IMR-90 (cell line): ENCODE results near the gene SHLD1. TPM values are rescaled to one million over a fixed set of nuclear protein-coding genes. Genes with fewer than 3 reads are reported as not detected.

ENCODE experiments used
- ATAC-seq: fragments of 200-7000 bp; cut with Tn5 transposase; 2 replicates; pipeline ENCODE4 v1.9.1; 2020; ENCODE audit warnings: low read depth, mild to moderate bottlenecking, moderate library complexity
- BruUV-seq: library from RNA; stranded (reverse); fragments of 400-500 nt; replicated peaks from 2 replicates; lab custom pipeline; 2021; lab: Mats Ljungman, UMichigan
- CTCF ChIA-PET: fragments of 300-600 bp; formaldehyde crosslinking; extraction: SDS; loops from one replicate; lab custom pipeline; 2021; ENCODE audit warnings: antibody characterized with exemption; lab: Yijun Ruan, JAX
- POLR2A ChIA-PET: fragments of 300-600 bp; sonication (Branson Sonifier 250); formaldehyde crosslinking; loops from one replicate; lab custom pipeline; 2022; ENCODE audit warnings: antibody characterized with exemption; ENCODE audit not compliant: unreplicated experiment; lab: Charles Lee
- DNase-seq: peaks from one replicate; pipeline ENCODE4 v3.0.0; 2013
- H2AFZ ChIP-seq: replicated peaks from 2 replicates; pipeline ENCODE3; 2013; ENCODE audit warnings: low read length, mild to moderate bottlenecking; ENCODE audit not compliant: poor library complexity
- H2AK5ac ChIP-seq: 2 replicates; pipeline ENCODE4 v1.6.1; 2013; ENCODE audit warnings: low read depth, low read length, inconsistent platforms
- H2AK9ac ChIP-seq: replicated peaks from 2 replicates; pipeline ENCODE3; 2013; ENCODE audit warnings: mild to moderate bottlenecking, low read depth, low read length, moderate library complexity; ENCODE audit not compliant: poor library complexity
- H2BK120ac ChIP-seq: 2 replicates; pipeline ENCODE4 v1.6.1; 2013; ENCODE audit warnings: low read depth, low read length, inconsistent platforms
- H2BK15ac ChIP-seq: 3 replicates; pipeline ENCODE4 v1.6.1; 2013; ENCODE audit warnings: low read depth, low read length, inconsistent platforms
- H2BK20ac ChIP-seq: 2 replicates; pipeline ENCODE4 v1.6.1; 2013; ENCODE audit warnings: low read depth, mild to moderate bottlenecking, inconsistent platforms, low read length, moderate library complexity
- H2BK5ac ChIP-seq: 2 replicates; pipeline ENCODE4 v1.6.1; 2013; ENCODE audit warnings: mild to moderate bottlenecking, low read depth, low read length, inconsistent platforms; ENCODE audit not compliant: poor library complexity, severe bottlenecking
- H3K14ac ChIP-seq: replicated peaks from 2 replicates; pipeline ENCODE4 v1.6.1; 2013; ENCODE audit warnings: low read depth, low read length, inconsistent platforms
- H3K18ac ChIP-seq: 2 replicates; pipeline ENCODE4 v1.6.1; 2013; ENCODE audit warnings: low read depth, low read length, control low read depth
- H3K23ac ChIP-seq: 2 replicates; pipeline ENCODE4 v1.6.1; 2013; ENCODE audit warnings: low read depth, low read length, inconsistent platforms
- H3K27ac ChIP-seq: 2 replicates; pipeline ENCODE4 v1.5.1; 2013; ENCODE audit warnings: mild to moderate bottlenecking, control low read depth, low read length; ENCODE audit not compliant: insufficient read depth
- H3K27me3 ChIP-seq: 2 replicates; pipeline ENCODE4 v1.6.1; 2013; ENCODE audit warnings: low read length; ENCODE audit not compliant: control insufficient read depth, insufficient read depth
- H3K36me3 ChIP-seq: 2 replicates; pipeline ENCODE4 v1.6.1; 2013; ENCODE audit warnings: low read length, mixed read lengths; ENCODE audit not compliant: control insufficient read depth, insufficient read depth
- H3K4ac ChIP-seq: 2 replicates; pipeline ENCODE4 v1.6.1; 2013; ENCODE audit warnings: low read depth, low read length, inconsistent platforms
- H3K4me1 ChIP-seq: 2 replicates; pipeline ENCODE4 v1.6.1; 2013; ENCODE audit warnings: low read length, mixed read lengths; ENCODE audit not compliant: control insufficient read depth, insufficient read depth
- H3K4me2 ChIP-seq: 2 replicates; pipeline ENCODE4 v1.6.1; 2013; ENCODE audit warnings: low read depth, mild to moderate bottlenecking, control low read depth, low read length, moderate library complexity
- H3K4me3 ChIP-seq: 2 replicates; pipeline ENCODE4 v1.5.1; 2013; ENCODE audit warnings: low read depth, mild to moderate bottlenecking, control low read depth, low read length, moderate library complexity; ENCODE audit not compliant: insufficient read depth
- H3K56ac ChIP-seq: 2 replicates; pipeline ENCODE4 v1.6.1; 2013; ENCODE audit warnings: low read length, inconsistent platforms; ENCODE audit not compliant: insufficient read depth; ENCODE audit errors: extremely low read depth
- H3K79me1 ChIP-seq, 2 experiments: 2 replicates each; pipeline ENCODE4 v1.6.1; 2013; ENCODE audit warnings: low read length in 2 of 2, inconsistent platforms in 1 of 2, low read depth in 1 of 2
- H3K9ac ChIP-seq: 2 replicates; pipeline ENCODE4 v1.6.1; 2013; ENCODE audit warnings: low read depth, low read length, control low read depth
- H3K9me1 ChIP-seq: 2 replicates; pipeline ENCODE4 v1.6.1; 2013; ENCODE audit warnings: low read length, inconsistent platforms; ENCODE audit not compliant: insufficient read depth
- H3K9me3 ChIP-seq: 2 replicates; pipeline ENCODE4 v1.6.1; 2013; ENCODE audit warnings: low read length; ENCODE audit not compliant: control insufficient read depth, insufficient read depth
- H4K20me1 ChIP-seq: 2 replicates; pipeline ENCODE4 v1.6.1; 2013; ENCODE audit warnings: low read length, inconsistent platforms; ENCODE audit not compliant: insufficient read depth
- H4K5ac ChIP-seq: 2 replicates; pipeline ENCODE4 v1.6.1; 2013; ENCODE audit warnings: mild to moderate bottlenecking, low read depth, low read length, control low read depth
- H4K8ac ChIP-seq, 2 experiments: 2 replicates each; pipeline ENCODE4 v1.6.1; 2013; ENCODE audit warnings: low read depth in 2 of 2, low read length in 2 of 2, control low read depth in 1 of 2, inconsistent platforms in 1 of 2
- H4K91ac ChIP-seq: 2 replicates; pipeline ENCODE4 v1.6.1; 2013; ENCODE audit warnings: low read depth, low read length, inconsistent platforms; ENCODE audit not compliant: insufficient read depth
- CEBPB ChIP-seq: IDR thresholded peaks from 2 replicates; pipeline ENCODE4 v1.6.1; 2012; ENCODE audit warnings: low read depth, low read length, improper control_type of control experiment
- FOS ChIP-seq: fragments of 150-350 bp; IDR thresholded peaks from 2 replicates; pipeline ENCODE4 v1.6.1; 2016; ENCODE audit warnings: low read depth, low read length
- MAFK ChIP-seq: IDR thresholded peaks from 2 replicates; pipeline ENCODE4 v1.6.1; 2012; ENCODE audit warnings: low read depth, low read length, improper control_type of control experiment
- MXI1 ChIP-seq: IDR thresholded peaks from 2 replicates; pipeline ENCODE4 v1.6.1; 2012; ENCODE audit warnings: low read depth, mild to moderate bottlenecking, low read length, moderate library complexity, borderline replicate concordance
- NFE2L2 ChIP-seq: fragments of 150-350 bp; IDR thresholded peaks from 2 replicates; pipeline ENCODE4 v1.6.1; 2016; ENCODE audit warnings: low read depth, mild to moderate bottlenecking, low read length
- POLR2A ChIP-seq: IDR thresholded peaks from 2 replicates; pipeline ENCODE4 v1.6.1; 2012; ENCODE audit warnings: mild to moderate bottlenecking, low read depth, low read length
- RFX5 ChIP-seq: IDR thresholded peaks from 2 replicates; pipeline ENCODE4 v1.8.0; 2012; ENCODE audit warnings: low read depth, mild to moderate bottlenecking, low read length, moderate library complexity
- WGBS, 2 experiments: methylation state at CpG; one replicate each; pipeline versions ENCODE4 v1.1.5 to v1.1.7; 2013; ENCODE audit warnings: missing lambda C conversion rate in 2 of 2; ENCODE audit not compliant: insufficient read length in 1 of 2; ENCODE audit errors: extremely low coverage in 2 of 2; 5-methylcytosine and 5-hydroxymethylcytosine counted together
- dilution Hi-C: fragments of 300-500 bp; cut with HindIII; formaldehyde crosslinking; loops from one replicate; pipeline ENCODE4 v1.14.3; 2018; ENCODE audit warnings: low sequenced_read_pairs; ENCODE audit not compliant: unreplicated experiment
- in situ Hi-C: fragments of 300-500 bp; cut with MboI; formaldehyde crosslinking; loops from 3 replicates; pipeline ENCODE4 v1.14.3; 2019; ENCODE audit warnings: low sequenced_read_pairs, inconsistent platforms, mixed read lengths
- intact Hi-C: fragments of 100-400 bp; cut with micrococcal nuclease; formaldehyde crosslinking; loops from 2 replicates; pipeline ENCODE4 v1.10.0; 2022
- polyA plus RNA-seq, 3 experiments: library from polyadenylated mRNA; depleted of rRNA; stranded (reverse); fragments of >200 nt; gene quantifications; 2 replicates each; pipeline ENCODE4 v1.2.3, GENCODE V29; 2012; ENCODE audit warnings: low replicate concordance in 1 of 3
- total RNA-seq: library from RNA; depleted of rRNA; stranded (reverse); fragments of >200 nt; gene quantifications from 2 replicates; pipeline ENCODE4 v1.2.3, GENCODE V29; 2012
- TF ChIP-seq, protein P1 (sequence below): conservative IDR thresholded peaks from 2 replicates; pipeline ENCODE4 v1.5.1; 2012; ENCODE audit warnings: mild to moderate bottlenecking, low read depth, low read length, improper control_type of control experiment
- TF ChIP-seq, protein P2 (sequence below): fragments of 150-350 bp; IDR thresholded peaks from 2 replicates; pipeline ENCODE4 v1.6.1; 2017; ENCODE audit warnings: mild to moderate bottlenecking, antibody characterized with exemption, low read length, low read depth

The SHLD1 gene
- total and polyA plus RNA-seq, 2 of the 4 experiments (the other 2 are of a cell fraction) = 2.6 to 3.0 TPM

DNA sequence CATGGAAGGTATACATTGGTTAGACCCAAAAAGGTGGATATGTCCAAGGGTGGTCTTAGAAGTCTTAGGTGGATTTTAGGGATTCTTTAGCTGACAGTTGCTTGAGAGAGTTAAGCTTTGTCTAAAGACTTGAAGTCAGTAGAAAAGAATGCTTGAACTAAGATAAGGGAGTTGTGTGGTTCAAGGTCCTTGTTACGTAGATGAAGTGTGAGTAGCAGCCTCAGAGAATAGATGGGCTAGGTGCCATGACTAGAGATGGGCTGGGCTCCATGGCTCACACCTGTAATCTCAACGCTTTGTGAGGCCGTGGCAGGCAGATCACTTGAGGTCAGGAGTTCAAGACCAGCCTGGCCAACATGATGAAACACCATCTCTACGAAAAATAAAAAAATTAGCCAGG lies 1.7 kb downstream of the SHLD1 start:
- H3K56ac ChIP-seq = no peak overlapping the region
- no peaks in the 10 kb centered on the region for H3K36me3 ChIP-seq
- no TSS peak for BruUV-seq
- H3K4ac ChIP-seq = no peak overlapping the region
- H4K91ac ChIP-seq = no peak overlapping the region
- no peak overlapping the region for H2BK15ac ChIP-seq
- no peak for DNase-seq
- no peaks in the 10 kb centered on the region for H4K20me1 ChIP-seq
- ChIA-PET POLR2A (no interaction called here), CTCF (no interaction called here)
- in situ Hi-C loops (no loop called here), dilution Hi-C loops (no loop called here), intact Hi-C loops (no loop called here)
- TF ChIP-seq, protein P1, sequence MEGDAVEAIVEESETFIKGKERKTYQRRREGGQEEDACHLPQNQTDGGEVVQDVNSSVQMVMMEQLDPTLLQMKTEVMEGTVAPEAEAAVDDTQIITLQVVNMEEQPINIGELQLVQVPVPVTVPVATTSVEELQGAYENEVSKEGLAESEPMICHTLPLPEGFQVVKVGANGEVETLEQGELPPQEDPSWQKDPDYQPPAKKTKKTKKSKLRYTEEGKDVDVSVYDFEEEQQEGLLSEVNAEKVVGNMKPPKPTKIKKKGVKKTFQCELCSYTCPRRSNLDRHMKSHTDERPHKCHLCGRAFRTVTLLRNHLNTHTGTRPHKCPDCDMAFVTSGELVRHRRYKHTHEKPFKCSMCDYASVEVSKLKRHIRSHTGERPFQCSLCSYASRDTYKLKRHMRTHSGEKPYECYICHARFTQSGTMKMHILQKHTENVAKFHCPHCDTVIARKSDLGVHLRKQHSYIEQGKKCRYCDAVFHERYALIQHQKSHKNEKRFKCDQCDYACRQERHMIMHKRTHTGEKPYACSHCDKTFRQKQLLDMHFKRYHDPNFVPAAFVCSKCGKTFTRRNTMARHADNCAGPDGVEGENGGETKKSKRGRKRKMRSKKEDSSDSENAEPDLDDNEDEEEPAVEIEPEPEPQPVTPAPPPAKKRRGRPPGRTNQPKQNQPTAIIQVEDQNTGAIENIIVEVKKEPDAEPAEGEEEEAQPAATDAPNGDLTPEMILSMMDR = no peak
- TF ChIP-seq MAFK (no peak), NFE2L2 (no peak), CEBPB (no peak), RFX5 (no peak), MXI1 (no peak), POLR2A (no peak), FOS (no peak)
- TF ChIP-seq, protein P2, sequence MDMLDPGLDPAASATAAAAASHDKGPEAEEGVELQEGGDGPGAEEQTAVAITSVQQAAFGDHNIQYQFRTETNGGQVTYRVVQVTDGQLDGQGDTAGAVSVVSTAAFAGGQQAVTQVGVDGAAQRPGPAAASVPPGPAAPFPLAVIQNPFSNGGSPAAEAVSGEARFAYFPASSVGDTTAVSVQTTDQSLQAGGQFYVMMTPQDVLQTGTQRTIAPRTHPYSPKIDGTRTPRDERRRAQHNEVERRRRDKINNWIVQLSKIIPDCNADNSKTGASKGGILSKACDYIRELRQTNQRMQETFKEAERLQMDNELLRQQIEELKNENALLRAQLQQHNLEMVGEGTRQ = no peak
- no peak for ATAC-seq
- H4K5ac ChIP-seq = peak overlapping the region; percentile 59; the same call in 1 of the 2 replicates
- no peak overlapping the region for H2BK20ac ChIP-seq
- no peak overlapping the region for H2AFZ ChIP-seq
- no peak overlapping the region for H3K4me3 ChIP-seq
- no peak overlapping the region for H3K9ac ChIP-seq
- H3K14ac ChIP-seq = no peak overlapping the region
- no peak overlapping the region for H3K4me2 ChIP-seq
- H3K27me3 ChIP-seq = no peaks in the 10 kb centered on the region
- WGBS, 2 experiments = 94% methylated on average over 3 of the region's 4 CpGs; no CpG with 5 or more reads in 1 of the 2 experiments
- no peak overlapping the region for H3K27ac ChIP-seq
- no peaks in the 10 kb centered on the region for H3K9me3 ChIP-seq
- no peak overlapping the region for H3K23ac ChIP-seq
- H2AK5ac ChIP-seq = peak overlapping the region; percentile 31
- peaks cover 3% of the 10 kb centered on the region; the same call in 1 of the 2 replicates for H3K4me1 ChIP-seq
- H3K9me1 ChIP-seq = no peaks in the 10 kb centered on the region
- H2AK9ac ChIP-seq = no peak overlapping the region
- H2BK120ac ChIP-seq = no peak overlapping the region
- H4K8ac ChIP-seq = no peak overlapping the region
- no peak overlapping the region for H3K18ac ChIP-seq
- peaks cover 0 to 7% of the 10 kb centered on the region in 2 experiments; a peak in 1 of 4 replicates for H3K79me1 ChIP-seq
- no peak overlapping the region for H2BK5ac ChIP-seq
